Hindlimb muscle (tissue), 1 donor: ENCODE results near the gene FFAR1. TPM values are rescaled to one million over a fixed set of nuclear protein-coding genes. Genes with fewer than 3 reads are reported as not detected.
"Not testable (repeated sequence)": the region's sequence is repeated elsewhere in the genome, so short reads cannot be mapped to it uniquely, and the experiment has no call there.

Experiments used
- DNase-seq: peaks from one replicate; pipeline ENCODE4 v3.0.0-alpha.2; 2013
- polyA plus RNA-seq: library from polyadenylated mRNA; unstranded; fragments of 120-200 nt; gene quantifications from one replicate; pipeline ENCODE4 v1.2.1, GENCODE V29; 2013; ENCODE audit not compliant: insufficient read length

FFAR1 gene
- polyA plus RNA-seq, 1 donor = not detected

GRCh38 chr19:35363001-35363590 lies 15.4 kb downstream of the FFAR1 start:
- DNase-seq = no peak

- no peak for DNase-seq
Measured at GRCh38 chr19:35363711-35364425, 16.2 kb downstream of the FFAR1 start.

GRCh38 chr19:35365303-35365702 lies 17.6 kb downstream of the FFAR1 start:
- DNase-seq = no peak

GRCh38 chr19:35368378-35368777 lies 20.7 kb downstream of the FFAR1 start:
- no peak for DNase-seq

- no peak for DNase-seq
Measured at GRCh38 chr19:35369522-35369921, 21.8 kb downstream of the FFAR1 start.

GRCh38 chr19:35370722-35371121 lies 23.0 kb downstream of the FFAR1 start, which contains the start of gene GPR42:
TSS of gene GPR42 (plus strand) at chr19:35371068. CDS start at chr19:35371360, 292 bp downstream.
- no peak for DNase-seq

- no peak for DNase-seq
Measured at GRCh38 chr19:35373492-35373891, 25.8 kb downstream of the FFAR1 start.

- not testable (repeated sequence) for DNase-seq
Measured at GRCh38 chr19:35374031-35374430, 26.3 kb downstream of the FFAR1 start.

- DNase-seq = no peak
Measured at GRCh38 chr19:35375505-35376307, 28.0 kb downstream of the FFAR1 start.

- no peak for DNase-seq
Measured at GRCh38 chr19:35377656-35378055, 30.0 kb downstream of the FFAR1 start.

GRCh38 chr19:35378356-35378755 lies 30.7 kb downstream of the FFAR1 start:
- DNase-seq = no peak

- not testable (repeated sequence) for DNase-seq
Measured at GRCh38 chr19:35379545-35379944, 31.8 kb downstream of the FFAR1 start.

- DNase-seq = no peak
Measured at GRCh38 chr19:35379992-35380391, 32.3 kb downstream of the FFAR1 start.

GRCh38 chr19:35380450-35381124 lies 32.9 kb downstream of the FFAR1 start:
- no peak for DNase-seq

- DNase-seq = no peak
Measured at GRCh38 chr19:35381318-35381717, 33.6 kb downstream of the FFAR1 start.

GRCh38 chr19:35381926-35382325 lies 34.2 kb downstream of the FFAR1 start:
- no peak for DNase-seq

GRCh38 chr19:35383536-35383935 lies 35.8 kb downstream of the FFAR1 start:
- DNase-seq = no peak

GRCh38 chr19:35388277-35389054 lies 40.8 kb downstream of the FFAR1 start:
- no peak for DNase-seq

GRCh38 chr19:35389192-35389861 lies 41.6 kb downstream of the FFAR1 start:
- DNase-seq = no peak

- DNase-seq = no peak
Measured at GRCh38 chr19:35392742-35393715, 45.3 kb downstream of the FFAR1 start.
